Immature natural killer cell (primary cell): ENCODE data around the gene MGAT3. TPM values are rescaled to one million over a fixed set of nuclear protein-coding genes. Genes with fewer than 3 reads are reported as not detected.
A peak's percentile ranks its signal among the peaks of the same experiment; 100 is the strongest.

Experiments used
- DNase-seq, 3 donors: peaks; one replicate each; pipeline ENCODE4 v3.0.0; 2022; ENCODE audit warnings: mixed read lengths in 1 of 3
- H3K27ac Mint-ChIP-seq, 6 donors: one replicate each; pipeline ENCODE4 v1.8.0; 2020; ENCODE audit warnings: mixed read lengths in 6 of 6, mild to moderate bottlenecking in 5 of 6, inconsistent platforms in 4 of 6, moderate library complexity in 3 of 6
- H3K27me3 Mint-ChIP-seq, 3 donors: one replicate each; pipeline ENCODE4 v1.8.0; 2020 to 2021; ENCODE audit warnings: low read depth in 3 of 3, mild to moderate bottlenecking in 3 of 3, mixed read lengths in 3 of 3, moderate library complexity in 3 of 3, inconsistent platforms in 1 of 3
- H3K36me3 Mint-ChIP-seq, 3 donors: one replicate each; pipeline ENCODE4 v1.8.0; 2020; ENCODE audit warnings: mixed read lengths in 3 of 3, inconsistent platforms in 2 of 3, mild to moderate bottlenecking in 2 of 3
- H3K4me1 Mint-ChIP-seq, 2 donors: one replicate each; pipeline ENCODE4 v1.8.0; 2020; ENCODE audit warnings: inconsistent platforms in 2 of 2, mild to moderate bottlenecking in 2 of 2, mixed read lengths in 2 of 2, moderate library complexity in 1 of 2
- H3K4me3 Mint-ChIP-seq, 5 donors: one replicate each; pipeline ENCODE4 v1.8.0; 2020; ENCODE audit warnings: mild to moderate bottlenecking in 5 of 5, mixed read lengths in 5 of 5, inconsistent platforms in 3 of 5, moderate library complexity in 3 of 5
- H3K9me3 Mint-ChIP-seq, 6 donors: one replicate each; pipeline ENCODE4 v1.8.0; 2020; ENCODE audit warnings: mild to moderate bottlenecking in 6 of 6, mixed read lengths in 6 of 6, inconsistent platforms in 4 of 6, moderate library complexity in 3 of 6
- polyA plus RNA-seq, 3 donors: library from polyadenylated mRNA; unstranded; fragments of 300-500 nt; fragmentation: Illumina TruSeq; gene quantifications; one replicate each; pipeline ENCODE4 v1.2.3, GENCODE V29; 2021

MGAT3 gene
- polyA plus RNA-seq, 3 donors from 2014 or later = not detected

DNA sequence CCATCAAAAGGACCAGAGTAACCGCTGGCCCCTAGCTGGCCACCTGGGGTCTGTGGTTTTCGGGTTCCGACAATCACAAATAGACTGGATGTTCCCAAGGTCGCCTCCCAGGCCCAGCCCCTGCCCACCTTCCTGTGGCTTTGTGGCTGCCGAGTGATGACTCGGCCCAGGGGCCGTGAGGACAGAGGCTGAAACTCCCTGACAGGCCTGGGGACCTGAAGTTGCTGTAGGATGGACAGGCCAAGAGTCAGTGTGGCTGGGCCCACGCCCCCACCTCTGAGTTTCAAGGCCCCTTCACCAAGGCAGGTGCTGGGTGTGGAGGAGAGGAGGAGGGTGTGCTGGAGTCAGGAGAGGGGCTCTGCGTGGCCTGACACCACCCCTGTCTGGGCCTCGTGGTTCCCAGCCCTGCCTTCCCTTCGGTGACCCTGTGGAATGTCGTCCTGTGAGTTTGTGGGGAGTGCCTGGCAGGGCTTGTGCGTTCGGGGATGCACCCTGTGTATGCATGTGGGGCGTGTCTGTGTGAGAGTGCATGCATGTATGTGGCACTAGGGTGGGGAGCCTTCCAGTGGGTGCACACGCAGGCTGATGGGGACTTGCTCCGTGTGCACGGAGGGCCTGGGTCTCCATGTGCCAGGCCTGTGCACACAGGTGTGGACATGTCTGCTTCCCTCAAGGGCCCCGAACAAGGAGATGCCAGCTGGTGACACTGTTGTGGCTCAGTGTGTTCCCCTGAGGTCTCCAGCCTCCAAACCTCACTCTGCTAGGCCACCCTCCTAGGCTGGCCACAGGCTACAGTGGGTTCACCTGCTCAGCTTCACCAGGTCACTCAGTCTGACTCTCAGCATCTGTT lies 8.4 kb upstream of the MGAT3 start:
- DNase-seq = no peak
- no peak overlapping the region for H3K27ac Mint-ChIP-seq
- no peak overlapping the region for H3K4me3 Mint-ChIP-seq
- no peaks in the 10 kb centered on the region for H3K36me3 Mint-ChIP-seq
- no peaks in the 10 kb centered on the region for H3K9me3 Mint-ChIP-seq
- H3K27me3 Mint-ChIP-seq = peaks cover 7 to 12% (median 10%) of the 10 kb centered on the region in 3 donors
- peaks cover 17 to 22% of the 10 kb centered on the region in 2 donors for H3K4me1 Mint-ChIP-seq

DNA sequence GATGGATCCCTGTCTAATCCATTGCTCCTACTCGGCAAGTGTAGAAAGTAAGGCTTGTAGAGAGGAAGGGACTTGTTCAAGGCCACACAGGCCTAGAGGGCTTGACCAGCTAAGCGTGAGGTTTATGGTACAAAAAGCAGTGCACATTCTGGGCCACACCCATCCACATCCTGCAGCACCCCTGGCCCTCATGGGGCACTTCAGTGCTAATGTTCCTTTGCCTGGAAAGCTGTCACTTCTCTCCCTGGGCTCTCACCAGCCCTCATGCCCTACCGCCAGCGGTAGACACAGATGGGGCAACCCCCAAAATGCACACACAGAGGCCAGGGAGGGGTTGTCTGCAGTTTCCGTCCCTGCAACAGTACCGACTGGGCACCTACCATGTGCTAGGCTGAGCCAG lies 7.1 kb upstream of the MGAT3 start:
- peaks cover 7 to 16% (median 11%) of the 10 kb centered on the region in 3 donors for H3K27me3 Mint-ChIP-seq
- H3K27ac Mint-ChIP-seq = no peak overlapping the region
- H3K9me3 Mint-ChIP-seq = no peaks in the 10 kb centered on the region
- H3K4me1 Mint-ChIP-seq = peaks cover 17 to 22% of the 10 kb centered on the region in 2 donors
- no peak overlapping the region for H3K4me3 Mint-ChIP-seq
- no peak for DNase-seq
- no peaks in the 10 kb centered on the region for H3K36me3 Mint-ChIP-seq

DNA sequence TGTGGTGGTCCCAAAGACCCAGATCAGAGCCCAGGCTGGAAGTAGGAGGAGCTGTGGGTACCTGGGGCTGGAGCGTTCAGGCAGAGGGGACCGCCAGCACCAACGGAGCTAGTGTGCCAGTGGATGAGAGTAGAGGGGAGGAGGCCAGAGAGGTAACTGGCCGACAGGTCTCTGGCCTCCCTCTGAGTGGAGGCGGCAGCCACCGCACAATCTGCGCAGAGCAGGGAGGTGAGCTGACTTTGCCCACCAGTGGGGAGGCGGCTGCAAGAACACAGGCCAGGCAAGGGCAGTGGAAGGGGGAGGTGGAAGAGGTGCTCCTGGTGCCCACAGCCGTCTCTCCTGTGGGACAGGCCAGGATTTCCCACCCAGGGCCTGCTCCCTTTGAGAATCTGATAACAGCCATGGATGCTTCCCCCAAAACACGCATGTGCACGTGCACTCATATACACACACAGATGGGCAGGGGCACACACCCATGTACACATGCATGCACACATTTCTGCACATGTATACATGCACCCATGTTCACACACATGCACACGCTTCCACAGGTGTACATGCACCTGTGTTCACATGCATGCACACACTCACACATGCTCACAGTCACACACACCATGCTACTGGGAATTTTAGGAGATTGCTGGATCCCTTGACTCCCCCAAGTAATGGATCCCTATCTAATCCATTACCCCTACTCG lies 6.4 kb upstream of the MGAT3 start:
- Mint-ChIP-seq H3K27ac (no peak overlapping the region), H3K9me3 (no peaks in the 10 kb centered on the region), H3K4me3 (no peak overlapping the region)

DNA sequence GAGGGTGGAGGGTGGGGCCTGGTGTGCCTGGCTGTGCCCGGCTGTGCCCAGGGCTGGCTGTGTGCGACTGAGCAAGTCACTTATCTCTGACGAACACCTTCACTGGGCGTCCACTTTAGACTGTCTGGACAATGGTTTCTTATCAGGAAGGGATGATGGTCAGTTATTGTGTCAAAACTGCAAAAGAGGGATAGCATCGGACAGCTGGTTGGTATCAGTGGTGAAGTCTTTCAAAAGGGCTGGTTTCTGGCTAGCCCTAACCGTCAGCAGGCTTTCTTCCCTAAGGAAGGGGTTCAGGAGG lies 4.1 kb upstream of the MGAT3 start:
- H3K9me3 Mint-ChIP-seq = no peaks in the 10 kb centered on the region
- DNase-seq = no peak
- peaks cover 16 to 21% (median 17%) of the 10 kb centered on the region in 3 donors for H3K27me3 Mint-ChIP-seq
- H3K27ac Mint-ChIP-seq = no peak overlapping the region
- peaks cover 5 to 21% of the 10 kb centered on the region in 2 donors for H3K4me1 Mint-ChIP-seq
- no peaks in the 10 kb centered on the region for H3K36me3 Mint-ChIP-seq
- no peak overlapping the region for H3K4me3 Mint-ChIP-seq

More for the DNA sequence above, 6.4 kb upstream of the MGAT3 start:
- Mint-ChIP-seq H3K4me1 (peaks cover 17 to 22% of the 10 kb centered on the region in 2 donors), H3K36me3 (no peaks in the 10 kb centered on the region), H3K27me3 (peaks cover 8 to 18% (median 12%) of the 10 kb centered on the region in 3 donors)
- DNase-seq = no peak

DNA sequence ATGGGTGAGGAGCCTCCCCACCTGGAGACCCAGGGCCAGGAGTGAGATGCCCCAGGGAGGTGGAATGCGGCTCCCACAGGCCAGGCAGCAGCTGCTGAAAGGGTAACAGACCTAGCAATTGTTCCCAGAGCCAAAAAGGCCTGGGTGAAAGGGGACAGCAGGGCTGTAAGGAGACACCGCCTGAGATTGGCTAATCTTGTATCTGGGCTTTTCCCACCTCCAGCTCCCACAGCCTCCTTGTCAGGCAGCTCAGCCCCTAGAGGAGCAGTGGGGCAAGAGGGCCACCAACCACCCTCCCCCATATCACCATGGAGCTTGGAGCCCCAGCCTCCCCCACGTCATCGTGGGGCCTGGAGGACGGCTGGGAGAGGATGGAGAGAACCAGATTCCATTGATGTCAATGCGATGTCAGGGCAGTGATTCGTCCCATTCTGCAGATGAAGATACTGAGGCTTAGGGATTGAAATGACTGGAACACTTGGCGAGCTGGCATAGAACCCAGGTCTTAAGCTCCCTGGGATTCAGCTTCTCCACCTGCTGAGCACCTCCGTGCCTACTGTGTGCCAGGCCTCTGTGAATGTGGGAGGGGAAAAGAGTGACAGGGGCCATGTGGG lies 2.9 kb upstream of the MGAT3 start:
- Mint-ChIP-seq H3K4me1 (peaks cover 5 to 22% of the 10 kb centered on the region in 2 donors), H3K9me3 (no peaks in the 10 kb centered on the region), H3K4me3 (no peak overlapping the region), H3K27ac (no peak overlapping the region), H3K27me3 (peaks cover 23 to 25% (median 24%) of the 10 kb centered on the region in 3 donors), H3K36me3 (no peaks in the 10 kb centered on the region)
- DNase-seq = no peak

DNA sequence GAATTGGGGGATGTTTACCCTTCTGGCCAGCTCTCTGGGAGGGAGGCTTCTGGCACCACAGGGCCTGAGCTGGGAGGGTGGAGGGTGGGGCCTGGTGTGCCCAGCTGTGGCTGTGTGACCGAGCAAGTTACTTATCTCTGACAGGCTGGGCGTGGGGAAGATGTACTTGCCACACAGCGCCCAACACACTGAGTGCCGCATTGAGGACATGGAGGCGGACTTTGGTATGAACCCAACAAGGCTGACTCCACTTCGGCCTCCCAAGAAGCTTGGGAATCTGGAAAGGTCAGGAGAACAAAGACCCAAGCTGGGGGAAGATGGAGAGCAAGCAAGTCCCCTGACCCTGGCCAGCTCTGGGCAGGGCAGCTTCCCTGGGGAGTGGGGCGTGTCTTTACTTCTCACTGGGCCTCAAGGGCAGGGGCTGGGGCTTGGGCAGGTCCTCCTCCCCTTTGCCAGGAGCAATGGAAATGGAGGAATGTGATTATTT lies 2.4 kb upstream of the MGAT3 start:
- Mint-ChIP-seq H3K9me3 (no peaks in the 10 kb centered on the region), H3K27ac (no peak overlapping the region), H3K4me3 (peak overlapping the region in 1 of 5 donors; percentile 35)

DNA sequence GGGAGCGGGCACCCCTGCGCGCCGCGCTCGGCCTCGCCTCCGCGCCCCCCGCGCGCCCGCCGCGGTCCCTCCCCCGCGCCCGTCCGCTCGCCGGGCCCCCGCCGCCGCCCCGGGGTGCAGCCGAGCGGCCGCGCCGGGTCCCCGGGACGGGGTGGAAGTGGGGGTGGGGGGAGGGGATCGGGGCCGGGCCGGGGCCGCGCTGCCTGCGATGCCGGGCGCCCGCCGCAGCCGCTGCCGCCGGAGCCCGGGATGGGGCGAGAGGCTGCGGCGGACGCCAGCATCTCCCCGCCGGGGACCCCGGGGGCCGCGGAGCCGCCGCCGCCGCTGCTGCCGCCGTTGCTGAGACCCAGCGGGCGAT lies 365 bp downstream of the MGAT3 start:
- H3K36me3 Mint-ChIP-seq = no peaks in the 10 kb centered on the region
- no peak overlapping the region for H3K4me3 Mint-ChIP-seq
- no peaks in the 10 kb centered on the region for H3K9me3 Mint-ChIP-seq
- peaks cover 23 to 30% (median 26%) of the 10 kb centered on the region in 3 donors for H3K27me3 Mint-ChIP-seq
- H3K27ac Mint-ChIP-seq = no peak overlapping the region
- DNase-seq = no peak
- H3K4me1 Mint-ChIP-seq = peaks cover 0 to 16% of the 10 kb centered on the region in 2 donors

More for the DNA sequence above, 2.4 kb upstream of the MGAT3 start:
- H3K36me3 Mint-ChIP-seq = no peaks in the 10 kb centered on the region
- peaks cover 24 to 28% (median 25%) of the 10 kb centered on the region in 3 donors for H3K27me3 Mint-ChIP-seq
- DNase-seq = no peak
- peaks cover 5 to 22% of the 10 kb centered on the region in 2 donors for H3K4me1 Mint-ChIP-seq

DNA sequence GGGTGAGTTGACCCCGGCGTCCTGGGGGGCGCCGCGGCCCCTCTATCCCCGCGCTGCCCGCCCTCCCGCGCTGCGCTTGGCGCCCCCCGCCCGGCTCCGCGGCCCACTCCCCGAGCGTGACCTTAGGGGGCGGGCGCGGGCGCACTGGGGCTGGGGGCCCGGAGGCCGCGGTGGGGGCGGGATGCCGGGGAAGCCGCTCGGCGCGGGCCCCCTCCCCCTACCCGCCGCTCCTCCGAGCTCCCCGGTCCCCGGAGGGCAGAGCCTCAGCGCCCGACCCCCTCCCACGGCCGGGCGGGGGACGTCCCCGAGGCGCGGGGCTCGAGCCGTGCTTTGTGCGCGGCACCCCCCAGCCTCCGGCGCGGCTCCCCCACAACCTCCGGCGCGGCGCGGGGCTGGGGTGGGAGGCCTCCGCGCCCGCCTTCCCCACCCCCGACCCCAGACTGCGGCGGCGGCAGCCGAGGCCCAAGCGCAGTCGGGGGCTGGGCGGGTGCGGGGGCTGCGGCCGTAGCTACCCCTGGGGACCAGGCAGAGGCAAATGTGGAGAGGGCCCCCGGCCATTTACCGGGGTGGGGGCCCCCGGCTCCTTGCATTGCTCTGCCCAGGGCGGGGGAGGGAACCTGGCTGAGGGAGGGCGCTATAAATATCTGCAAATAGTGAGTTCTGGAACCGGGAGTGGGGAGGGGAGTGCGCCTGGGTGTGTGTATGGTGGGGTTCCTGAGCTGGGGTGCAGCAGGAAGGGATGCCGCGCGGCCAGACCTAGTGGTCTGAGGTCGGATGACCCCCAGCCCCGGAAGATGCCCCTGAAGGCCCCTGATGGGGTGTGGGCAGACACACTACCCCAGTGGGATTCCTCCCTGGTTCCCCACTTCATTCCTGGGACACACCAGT lies 988 bp downstream of the MGAT3 start:
- Mint-ChIP-seq H3K27me3 (peaks cover 23 to 29% (median 25%) of the 10 kb centered on the region in 3 donors), H3K4me3 (peak overlapping the region in 3 of 5 donors; percentile 30 to 56 (median 36)), H3K9me3 (no peaks in the 10 kb centered on the region), H3K27ac (no peak overlapping the region), H3K36me3 (no peaks in the 10 kb centered on the region), H3K4me1 (peaks cover 0 to 16% of the 10 kb centered on the region in 2 donors)
- DNase-seq = no peak

DNA sequence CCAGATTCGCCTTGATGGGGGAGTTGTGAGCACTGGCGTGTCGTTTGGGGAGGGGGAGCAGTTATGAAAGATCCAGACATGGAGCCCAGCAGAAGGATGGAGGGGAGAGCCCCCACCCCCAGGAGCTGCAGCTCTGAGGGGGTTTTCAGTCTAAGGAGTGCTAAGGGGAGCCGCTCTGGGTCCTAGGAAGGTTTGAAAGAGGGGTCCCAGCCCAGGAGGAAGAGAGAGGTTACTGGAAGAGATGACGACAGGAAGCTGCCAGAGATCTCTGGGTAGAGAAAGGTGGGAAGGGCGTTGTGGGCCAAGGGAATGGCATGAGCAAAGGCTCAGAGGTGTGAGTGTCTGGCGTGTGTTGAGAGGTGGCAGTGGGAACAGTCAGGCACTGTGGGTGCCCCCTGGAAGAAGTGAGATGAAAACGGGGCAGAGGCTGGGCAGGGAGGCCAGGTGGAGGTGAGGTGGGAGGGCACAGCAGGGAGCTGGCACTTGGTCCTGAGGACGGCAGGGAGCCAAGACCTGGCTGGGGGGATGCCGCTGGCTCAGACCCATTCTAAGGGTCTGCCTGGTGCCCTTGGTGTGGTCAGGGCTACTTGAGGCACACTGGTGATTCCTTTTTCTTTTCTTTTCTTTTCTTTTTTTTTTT lies 1.8 kb downstream of the MGAT3 start:
- H3K36me3 Mint-ChIP-seq = no peaks in the 10 kb centered on the region
- H3K4me1 Mint-ChIP-seq = peaks cover 0 to 16% of the 10 kb centered on the region in 2 donors
- DNase-seq = no peak
- peak overlapping the region in 4 of 5 donors; percentile 18 to 60 (median 46) for H3K4me3 Mint-ChIP-seq
- H3K27me3 Mint-ChIP-seq = peaks cover 22 to 28% (median 23%) of the 10 kb centered on the region in 3 donors
- H3K27ac Mint-ChIP-seq = no peak overlapping the region
- no peaks in the 10 kb centered on the region for H3K9me3 Mint-ChIP-seq

DNA sequence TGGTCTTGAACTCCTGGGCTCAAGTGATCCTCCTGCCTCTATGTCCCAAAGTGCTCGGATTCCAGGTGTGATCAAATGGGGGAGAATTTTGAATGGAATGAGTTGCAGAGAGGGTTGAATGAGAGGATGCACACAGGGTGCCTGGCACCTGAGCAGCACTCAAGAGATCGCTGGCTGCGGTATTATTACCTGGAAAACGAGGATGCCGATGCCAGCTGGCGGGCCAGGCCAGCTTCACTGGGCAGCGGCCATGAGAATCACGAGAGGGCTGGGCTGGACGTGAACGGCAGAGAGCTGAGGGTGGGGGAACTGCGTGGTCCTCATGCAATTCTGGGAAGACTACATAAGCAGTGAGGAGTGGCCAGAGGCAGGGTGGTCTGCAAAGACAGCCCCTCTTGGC lies 2.9 kb downstream of the MGAT3 start:
- peaks cover 20 to 22% (median 22%) of the 10 kb centered on the region in 3 donors for H3K27me3 Mint-ChIP-seq

DNA sequence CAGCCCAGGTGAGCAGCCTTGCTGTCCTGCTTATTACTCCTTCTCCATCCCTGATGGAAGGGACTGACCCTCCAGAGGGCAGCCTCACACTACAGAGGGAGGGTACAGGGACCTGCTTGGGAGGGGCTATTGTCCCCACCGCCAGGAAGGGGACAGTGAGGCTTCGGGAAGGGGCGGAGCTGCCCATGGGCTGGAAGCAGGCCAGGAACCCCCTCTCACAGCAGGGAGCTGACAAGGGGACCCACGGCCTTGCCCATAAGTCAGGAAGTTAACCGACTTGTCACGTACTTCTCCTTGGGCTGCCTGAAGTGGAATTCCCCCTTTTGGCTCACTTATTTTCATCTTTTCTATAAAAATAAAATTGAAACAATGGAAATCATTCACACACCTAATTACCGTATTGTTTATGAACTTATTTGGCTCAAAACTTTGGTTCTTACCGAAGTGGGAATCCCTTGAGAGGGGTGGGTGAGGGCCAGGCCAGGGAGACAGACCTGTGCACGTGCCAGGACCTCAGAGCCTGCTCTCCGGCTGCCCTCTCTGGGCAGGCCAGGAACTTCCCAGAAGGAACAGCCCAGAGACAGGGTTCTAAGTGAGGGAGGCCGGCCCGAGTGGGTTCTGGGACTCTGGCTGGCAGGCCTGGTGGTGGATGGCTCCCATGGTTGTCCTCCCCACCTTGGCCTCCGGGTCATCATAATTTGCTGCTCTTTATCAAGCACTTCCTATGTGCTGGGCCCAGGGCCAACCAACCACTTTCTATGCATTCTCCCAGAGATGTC lies 5.8 kb downstream of the MGAT3 start:
- H3K27ac Mint-ChIP-seq = no peak overlapping the region
- H3K4me1 Mint-ChIP-seq = peaks cover 0 to 5% of the 10 kb centered on the region in 2 donors
- peaks cover 11 to 18% (median 14%) of the 10 kb centered on the region in 3 donors for H3K27me3 Mint-ChIP-seq
- no peaks in the 10 kb centered on the region for H3K36me3 Mint-ChIP-seq
- H3K9me3 Mint-ChIP-seq = no peaks in the 10 kb centered on the region
- DNase-seq = no peak
- no peak overlapping the region for H3K4me3 Mint-ChIP-seq

More for the DNA sequence above, 2.9 kb downstream of the MGAT3 start:
- no peaks in the 10 kb centered on the region for H3K9me3 Mint-ChIP-seq
- DNase-seq = no peak
- H3K4me1 Mint-ChIP-seq = peaks cover 0 to 16% of the 10 kb centered on the region in 2 donors
- no peak overlapping the region for H3K27ac Mint-ChIP-seq
- H3K4me3 Mint-ChIP-seq = peak overlapping the region in 2 of 5 donors; percentile 18 to 41
- H3K36me3 Mint-ChIP-seq = no peaks in the 10 kb centered on the region

DNA sequence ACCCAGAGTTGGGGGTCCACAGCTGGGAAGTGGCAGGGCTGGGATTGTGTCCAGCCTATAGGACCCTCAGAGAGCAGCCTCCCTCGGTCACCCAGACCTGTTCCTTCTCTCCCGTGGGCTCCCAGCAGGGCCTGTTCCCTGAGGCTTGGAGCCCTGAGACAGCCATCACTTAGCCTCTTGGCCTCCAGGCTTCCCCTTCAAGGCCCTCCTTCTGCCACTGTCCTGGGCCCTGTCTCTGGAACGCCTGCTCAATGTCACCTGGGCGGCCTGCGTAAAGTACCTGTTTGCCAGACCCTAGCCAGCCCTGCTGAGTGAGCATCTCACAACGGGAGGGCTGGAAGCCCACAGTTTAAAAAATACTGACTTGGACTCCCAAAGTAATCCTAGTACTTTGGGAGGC lies 6.5 kb downstream of the MGAT3 start:
- H3K36me3 Mint-ChIP-seq = no peaks in the 10 kb centered on the region
- no peaks in the 10 kb centered on the region for H3K9me3 Mint-ChIP-seq
- peaks cover 0 to 3% of the 10 kb centered on the region in 2 donors for H3K4me1 Mint-ChIP-seq
- peaks cover 8 to 18% (median 11%) of the 10 kb centered on the region in 3 donors for H3K27me3 Mint-ChIP-seq
- no peak for DNase-seq
- H3K4me3 Mint-ChIP-seq = no peak overlapping the region
- no peak overlapping the region for H3K27ac Mint-ChIP-seq
